GM21717 (cell line): Measurements from ENCODE around the gene RAB4B.
"Not testable (repeated sequence)": the region's sequence is repeated elsewhere in the genome, so short reads cannot be mapped to it uniquely, and the experiment has no call there.

Source experiments
- ATAC-seq: cut with Tn5 transposase; IDR thresholded peaks from one replicate; pipeline ENCODE4 v1.9.1; 2021; ENCODE audit warnings: mild to moderate bottlenecking, moderate library complexity; ENCODE audit not compliant: unreplicated experiment

RAB4B gene

GRCh38 chr19:40843653-40844052, 65.6 kb downstream of the RAB4B start:
- not testable (repeated sequence) for ATAC-seq
